Activated CD4-positive, alpha-beta memory T cell treated with anti-CD3 and anti-CD28 coated beads for 36 hours (primary cell): ENCODE measurements around the gene TMEM229B. TPM values are rescaled to one million over a fixed set of nuclear protein-coding genes. Genes with fewer than 3 reads are reported as not detected.

Experiments used
- CTCF ChIA-PET: fragments of 350-600 bp; sonication (Branson Sonifier 250); formaldehyde crosslinking; loops from one replicate; lab custom pipeline; 2021; ENCODE audit warnings: antibody characterized with exemption, inconsistent platforms; lab: Charles Lee
- POLR2A ChIA-PET: fragments of 350-600 bp; sonication (Branson Sonifier 250); formaldehyde crosslinking; loops from one replicate; lab custom pipeline; 2021; ENCODE audit warnings: antibody characterized with exemption; lab: Charles Lee
- DNase-seq: peaks from one replicate; pipeline ENCODE4 v3.0.0-alpha.2; 2020
- H3K27ac Mint-ChIP-seq: one replicate; pipeline ENCODE4 v1.8.0; 2021; ENCODE audit warnings: mixed read lengths
- H3K27me3 Mint-ChIP-seq: one replicate; pipeline ENCODE4 v1.8.0; 2021; ENCODE audit warnings: mixed read lengths
- H3K36me3 Mint-ChIP-seq: one replicate; pipeline ENCODE4 v1.8.0; 2021; ENCODE audit warnings: mixed read lengths
- H3K4me1 Mint-ChIP-seq: one replicate; pipeline ENCODE4 v1.8.0; 2021; ENCODE audit warnings: low read depth, mixed read lengths
- H3K4me3 Mint-ChIP-seq: one replicate; pipeline ENCODE4 v1.8.0; 2021; ENCODE audit warnings: mild to moderate bottlenecking, mixed read lengths
- H3K9me3 Mint-ChIP-seq: one replicate; pipeline ENCODE4 v1.8.0; 2021; ENCODE audit warnings: mixed read lengths
- intact Hi-C: fragments of 100-400 bp; cut with micrococcal nuclease; formaldehyde crosslinking; loops from one replicate; pipeline ENCODE4 v1.15.1; 2023
- microRNA-seq: library from miRNA; unstranded; fragments of <30 nt; microRNA quantifications from one replicate; pipeline ENCODE4 v1.2.0, GENCODE V29; 2022; ENCODE audit warnings: borderline number of aligned reads, borderline microRNAs expressed, borderline replicate concordance
- total RNA-seq, 2 experiments: library from RNA; stranded (reverse); gene quantifications; one replicate each; pipeline ENCODE4 v1.2.3, GENCODE V29; 2021

Gene TMEM229B
- total RNA-seq, 2 experiments from 2014 or later: 0.93 to 1.1 TPM

DNA sequence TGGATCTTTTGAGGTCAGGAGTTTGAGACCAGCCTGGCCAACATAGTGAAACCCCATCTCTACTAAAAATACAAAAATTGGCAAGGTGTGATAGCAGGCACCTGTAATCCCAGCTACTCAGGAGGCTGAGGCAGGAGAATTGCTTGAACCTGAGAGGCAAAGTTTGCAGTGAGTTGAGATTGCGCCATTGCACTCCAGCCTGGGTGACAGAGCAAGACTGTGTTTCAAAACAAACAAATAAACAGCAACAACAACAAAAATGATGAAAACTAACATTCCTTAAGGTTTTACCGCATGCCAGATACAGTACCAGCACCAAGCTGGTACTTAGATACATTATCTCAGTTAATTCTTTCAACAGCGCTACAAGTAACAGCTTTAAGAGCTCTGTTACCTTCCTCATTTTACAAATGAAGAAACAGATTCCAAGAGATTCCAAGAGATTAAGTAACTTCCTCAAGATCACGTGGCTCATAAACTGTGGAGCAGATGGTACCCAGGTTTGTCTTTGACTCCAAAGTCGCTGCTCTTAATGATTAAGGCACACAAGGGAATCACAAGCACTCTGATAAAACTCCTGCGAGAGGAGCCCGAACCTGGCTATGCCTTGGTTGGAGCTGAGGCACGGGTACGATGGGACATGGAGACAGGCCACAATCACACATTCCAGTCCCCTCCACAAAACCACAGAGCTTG lies 58.9 kb downstream of the TMEM229B start:
- DNase-seq: no peak
- H3K9me3 Mint-ChIP-seq: no peaks in the 10 kb centered on the region
- no peak overlapping the region for H3K27ac Mint-ChIP-seq
- POLR2A ChIA-PET: no interaction called here
- H3K36me3 Mint-ChIP-seq: no peaks in the 10 kb centered on the region
- peaks cover 3% of the 10 kb centered on the region for H3K4me1 Mint-ChIP-seq
- intact Hi-C loops: loop anchor here (5.0 kb wide), 1 partner anchor 273 kb away; the partner anchor contains the start of gene RDH12
- peaks cover 15% of the 10 kb centered on the region for H3K27me3 Mint-ChIP-seq
- no peak overlapping the region for H3K4me3 Mint-ChIP-seq
- CTCF ChIA-PET: interaction anchor here (0.6 to 12.9 kb wide), 12 partner anchors 10 to 275 kb away, joined by 3 to 249 read pairs (median 8); no protein-coding TSS in a partner anchor

DNA sequence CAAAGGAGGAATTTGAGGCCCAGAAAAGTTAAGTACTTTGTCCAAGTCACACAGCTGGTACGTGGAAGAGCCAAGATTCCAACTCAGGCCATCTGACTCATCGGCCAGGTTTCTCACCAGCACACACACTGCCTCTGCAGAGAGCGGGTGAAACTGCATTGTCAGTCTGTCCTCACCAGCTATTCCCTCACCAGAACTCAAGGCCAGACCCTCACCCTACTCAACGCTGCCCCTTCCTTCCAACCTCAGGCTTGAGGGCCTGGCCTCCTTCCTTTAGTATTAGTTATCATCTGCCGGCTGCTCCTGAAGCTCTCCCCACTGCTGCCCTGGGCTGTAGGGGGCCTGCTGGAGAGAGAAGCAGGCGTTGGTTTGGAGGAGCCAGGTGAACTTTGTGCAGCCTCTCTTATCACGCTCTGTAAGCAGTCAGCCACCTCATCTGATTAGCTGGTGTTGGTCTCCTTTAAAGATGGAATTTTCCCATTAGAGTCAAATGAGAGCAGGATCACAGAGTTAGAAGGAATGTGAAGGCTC lies 60.0 kb downstream of the TMEM229B start:
- POLR2A ChIA-PET: no interaction called here
- Mint-ChIP-seq H3K27ac (no peak overlapping the region), H3K4me3 (no peak overlapping the region), H3K36me3 (no peaks in the 10 kb centered on the region), H3K9me3 (no peaks in the 10 kb centered on the region), H3K27me3 (peaks cover 18% of the 10 kb centered on the region), H3K4me1 (peaks cover 3% of the 10 kb centered on the region)
- CTCF ChIA-PET: interaction anchor here (0.8 to 12.9 kb wide), 23 partner anchors 9 to 1070 kb away, joined by 3 to 249 read pairs (median 7); partner anchors contain the start of genes ARG2 and PIGH
- DNase-seq: no peak
- intact Hi-C loops: loop anchor here (5.0 kb wide), 1 partner anchor 274 kb away; the partner anchor contains the start of gene RDH12

DNA sequence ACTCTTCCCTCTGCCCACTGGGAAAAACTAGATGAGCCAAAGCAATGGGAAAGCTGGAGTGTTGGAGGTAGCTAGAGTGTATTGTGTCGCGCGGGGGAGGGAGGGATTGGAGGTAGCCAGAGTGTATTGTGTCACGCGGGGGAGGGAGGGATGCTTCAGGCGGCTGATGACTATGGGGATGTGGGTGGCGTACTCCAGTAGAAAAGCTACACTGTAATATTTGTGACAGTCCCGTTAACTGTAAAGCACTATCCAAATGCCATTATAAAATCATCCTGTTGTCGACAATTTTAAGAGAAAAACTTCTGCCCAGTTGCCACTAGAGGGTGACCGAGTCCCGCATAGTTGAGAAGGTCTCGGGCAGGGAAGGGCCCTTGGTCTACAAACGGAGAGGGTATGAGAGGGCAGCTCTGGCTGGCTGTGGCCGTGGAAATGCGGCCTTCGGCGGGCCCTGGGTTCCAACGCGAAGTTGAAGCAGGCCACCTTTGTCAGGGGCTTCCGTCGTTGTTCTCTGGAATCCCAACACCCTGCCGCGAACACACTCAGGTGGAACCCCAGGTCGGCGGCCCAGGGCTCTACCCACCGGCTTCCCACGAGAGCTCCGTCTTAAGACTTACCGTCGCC lies 61.4 kb downstream of the TMEM229B start:
- no peak overlapping the region for H3K27ac Mint-ChIP-seq
- H3K4me3 Mint-ChIP-seq: no peak overlapping the region
- intact Hi-C loops: loop anchor here (1.0 to 5.0 kb wide), 3 partner anchors 100 to 275 kb away; partner anchors contain the start of gene RDH12
- POLR2A ChIA-PET: interaction anchor here (1.1 kb wide), 1 partner anchor 144 kb away, joined by 3 read pairs; no protein-coding TSS in a partner anchor
- peaks cover 3% of the 10 kb centered on the region for H3K4me1 Mint-ChIP-seq
- peak; percentile 80 for DNase-seq
- H3K27me3 Mint-ChIP-seq: peaks cover 22% of the 10 kb centered on the region
- no peaks in the 10 kb centered on the region for H3K36me3 Mint-ChIP-seq
- CTCF ChIA-PET: interaction anchor here (0.6 to 12.9 kb wide), 49 partner anchors 11 to 1069 kb away, joined by 3 to 249 read pairs (median 4); partner anchors contain the start of genes ARG2, PIGH, PLEK2 and TMEM229B
- no peaks in the 10 kb centered on the region for H3K9me3 Mint-ChIP-seq

DNA sequence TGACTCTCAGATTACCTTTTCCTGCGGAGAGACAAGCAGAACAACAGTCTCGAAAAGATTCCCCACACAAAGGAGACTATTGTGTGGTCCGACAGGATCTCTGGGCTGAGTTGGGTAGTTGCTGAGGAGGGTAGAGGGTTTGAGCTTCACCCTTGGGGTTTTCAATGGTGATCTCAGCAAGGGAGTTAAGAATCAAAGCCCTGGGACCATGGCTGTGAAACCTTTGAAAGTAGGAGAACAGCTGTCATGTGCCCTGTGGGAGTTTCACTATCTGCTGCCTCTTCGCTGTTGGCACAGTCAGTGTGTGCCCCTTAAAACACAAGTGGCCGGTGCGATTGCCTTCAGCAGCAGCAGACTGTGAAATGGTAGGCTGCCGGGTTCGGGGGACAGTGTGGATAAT lies 62.4 kb downstream of the TMEM229B start:
- no peaks in the 10 kb centered on the region for H3K9me3 Mint-ChIP-seq
- peaks cover 22% of the 10 kb centered on the region for H3K27me3 Mint-ChIP-seq
- no peak for DNase-seq
- no peaks in the 10 kb centered on the region for H3K36me3 Mint-ChIP-seq
- intact Hi-C loops: loop anchor here (2.0 to 5.0 kb wide), 2 partner anchors 101 to 276 kb away; partner anchors contain the start of gene RDH12
- ChIA-PET POLR2A (interaction anchor here (0.6 kb wide), 1 partner anchor 145 kb away, joined by 3 read pairs; no protein-coding TSS in a partner anchor), CTCF (interaction anchor here (0.6 to 12.9 kb wide), 21 partner anchors 12 to 298 kb away, joined by 3 to 249 read pairs (median 7); partner anchors contain the start of genes ARG2 and PLEK2)
- H3K4me3 Mint-ChIP-seq: no peak overlapping the region
- H3K27ac Mint-ChIP-seq: no peak overlapping the region
- peaks cover 3% of the 10 kb centered on the region for H3K4me1 Mint-ChIP-seq

DNA sequence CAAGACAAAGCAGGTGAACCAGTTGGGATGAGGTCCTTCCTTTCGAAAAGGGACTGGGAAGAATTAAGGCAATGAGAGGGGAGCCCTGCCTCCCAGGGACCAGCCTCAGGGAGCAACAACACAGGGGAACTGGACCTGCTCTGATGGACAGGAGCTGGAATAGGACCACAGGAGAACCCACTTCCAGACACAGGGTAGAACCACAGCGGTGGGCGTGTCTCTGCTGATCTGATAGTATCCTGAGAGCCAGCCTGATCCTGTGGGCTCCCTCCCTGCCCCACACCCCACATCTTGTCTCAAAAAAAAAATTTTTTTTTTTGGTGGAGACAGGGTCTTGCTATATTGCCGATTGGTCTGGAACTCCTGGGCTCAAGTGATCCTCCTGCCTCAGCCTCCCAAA lies 62.9 kb downstream of the TMEM229B start:
- intact Hi-C loops: loop anchor here (2.0 to 5.0 kb wide), 2 partner anchors 101 to 277 kb away; partner anchors contain the start of gene RDH12
- Mint-ChIP-seq H3K4me3 (no peak overlapping the region), H3K27me3 (peaks cover 22% of the 10 kb centered on the region), H3K36me3 (no peaks in the 10 kb centered on the region), H3K4me1 (peaks cover 3% of the 10 kb centered on the region), H3K9me3 (no peaks in the 10 kb centered on the region), H3K27ac (no peak overlapping the region)
- ChIA-PET POLR2A (interaction anchor here (0.6 kb wide), 1 partner anchor 146 kb away, joined by 3 read pairs; no protein-coding TSS in a partner anchor), CTCF (interaction anchor here (0.6 to 12.9 kb wide), 7 partner anchors 12 to 297 kb away, joined by 3 to 249 read pairs (median 23); no protein-coding TSS in a partner anchor)
- DNase-seq: no peak

DNA sequence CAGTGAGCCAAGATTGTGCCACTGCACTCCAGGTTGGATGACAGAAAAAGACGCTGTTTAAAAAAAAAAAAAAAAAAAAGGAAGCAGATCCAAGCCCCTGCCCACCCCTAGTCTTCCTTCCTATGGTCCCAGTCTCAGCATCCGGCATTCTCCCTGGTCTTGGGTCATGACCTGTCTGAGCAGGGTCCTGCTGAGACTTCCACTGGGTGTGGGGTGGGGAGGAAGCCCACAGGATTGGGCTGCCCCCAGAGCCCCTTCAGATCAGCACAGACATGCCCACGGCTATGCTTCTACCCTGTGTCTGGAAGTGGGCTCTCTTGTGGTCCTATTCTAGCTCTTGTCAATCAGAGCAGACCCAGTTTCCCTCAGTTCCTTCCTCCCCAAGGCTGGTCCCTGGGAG lies 64.0 kb downstream of the TMEM229B start:
- intact Hi-C loops: no loop called here
- ChIA-PET POLR2A (no interaction called here), CTCF (interaction anchor here (0.5 to 12.9 kb wide), 6 partner anchors 11 to 280 kb away, joined by 3 to 249 read pairs (median 33); no protein-coding TSS in a partner anchor)
- Mint-ChIP-seq H3K9me3 (no peaks in the 10 kb centered on the region), H3K36me3 (no peaks in the 10 kb centered on the region), H3K27me3 (peaks cover 22% of the 10 kb centered on the region), H3K4me3 (no peak overlapping the region), H3K4me1 (peaks cover 3% of the 10 kb centered on the region), H3K27ac (no peak overlapping the region)
- no peak for DNase-seq

DNA sequence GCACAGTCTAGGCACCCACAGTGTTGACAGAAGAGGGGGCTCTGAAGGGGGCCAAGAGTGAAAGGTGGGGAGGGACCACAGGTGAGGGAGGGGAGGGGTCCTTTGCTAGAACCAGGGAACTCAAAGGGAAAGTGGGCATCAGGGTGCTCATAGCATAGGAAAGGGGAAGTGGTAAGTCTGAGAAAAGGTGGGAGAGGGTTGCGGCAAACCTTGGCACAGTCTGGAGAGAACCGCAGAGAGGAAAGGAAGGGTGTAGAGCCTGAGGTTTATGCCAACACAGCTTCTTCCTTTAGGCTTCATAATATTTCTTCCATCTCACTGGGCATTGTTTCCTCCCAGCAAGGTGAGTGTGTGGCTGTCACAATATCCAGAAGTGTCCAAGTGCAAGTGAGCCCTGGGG lies 65.1 kb downstream of the TMEM229B start:
- peaks cover 3% of the 10 kb centered on the region for H3K4me1 Mint-ChIP-seq
- DNase-seq: no peak
- H3K36me3 Mint-ChIP-seq: no peaks in the 10 kb centered on the region
- no peak overlapping the region for H3K27ac Mint-ChIP-seq
- ChIA-PET POLR2A (no interaction called here), CTCF (interaction anchor here (1.0 to 12.9 kb wide), 4 partner anchors 11 to 281 kb away, joined by 3 to 249 read pairs (median 43); partner anchors contain the start of gene PLEK2)
- H3K27me3 Mint-ChIP-seq: peaks cover 20% of the 10 kb centered on the region
- no peaks in the 10 kb centered on the region for H3K9me3 Mint-ChIP-seq
- no peak overlapping the region for H3K4me3 Mint-ChIP-seq
- intact Hi-C loops: no loop called here

DNA sequence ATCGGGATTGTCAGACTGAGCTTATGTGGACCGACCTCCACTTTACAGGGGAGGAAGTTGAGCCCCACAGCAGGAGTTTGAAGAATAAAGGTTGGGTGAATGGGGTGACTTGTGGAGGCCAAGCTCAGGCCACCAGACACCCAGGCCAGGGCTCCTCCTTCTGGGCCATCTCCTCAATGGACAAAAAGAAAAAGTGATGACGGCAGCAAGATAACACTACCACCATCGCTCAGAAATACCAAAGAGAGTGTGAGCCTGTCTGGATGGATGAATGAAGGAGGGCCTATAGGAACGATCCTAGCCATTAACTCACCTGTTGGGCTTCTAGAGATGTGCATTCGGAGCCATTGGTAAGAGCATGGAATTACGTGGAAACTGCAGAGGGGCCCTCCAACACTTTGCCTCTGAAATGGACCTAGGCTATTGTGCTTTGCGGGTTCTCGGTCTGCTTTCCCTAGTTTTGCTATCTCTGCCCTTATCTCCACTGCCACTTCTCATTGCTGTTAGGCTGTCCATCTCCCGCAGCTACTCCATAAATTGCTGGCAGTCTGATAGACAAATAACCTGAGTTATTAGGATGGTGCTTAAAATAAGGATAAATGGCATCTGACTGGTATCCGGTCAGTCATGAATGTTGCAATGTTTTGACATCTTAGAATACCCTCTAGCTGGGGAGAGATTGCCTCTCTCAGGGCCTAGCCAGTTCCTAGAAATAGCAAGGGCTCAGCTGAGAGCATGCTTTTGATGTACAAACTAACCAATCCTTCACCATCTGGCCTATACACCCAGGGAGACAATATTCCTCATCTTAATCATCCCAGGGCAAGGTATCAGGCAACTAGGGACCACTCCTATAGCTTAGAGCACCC lies 66.9 kb downstream of the TMEM229B start:
- H3K36me3 Mint-ChIP-seq: no peaks in the 10 kb centered on the region
- intact Hi-C loops: no loop called here
- POLR2A ChIA-PET: no interaction called here

More for the DNA sequence above, 66.9 kb downstream of the TMEM229B start:
- Mint-ChIP-seq H3K4me1 (no peaks in the 10 kb centered on the region), H3K27ac (no peak overlapping the region), H3K4me3 (no peak overlapping the region), H3K27me3 (peaks cover 15% of the 10 kb centered on the region), H3K9me3 (no peaks in the 10 kb centered on the region)
- no peak for DNase-seq
- CTCF ChIA-PET: interaction anchor here (1.2 to 12.9 kb wide), 4 partner anchors 11 to 150 kb away, joined by 3 to 249 read pairs (median 8); no protein-coding TSS in a partner anchor

Small RNA genes within 50 kb of the gene (microRNA-seq; reads per million reads assigned to microRNA genes)
- gene MIR5694: not detected

Other genes starting within 250 kb of the TMEM229B start
- gene PALS1, start 247.3 kb downstream of the TMEM229B start, total RNA-seq: 1 to 10 TPM; 8.1 to 9.7 TPM
- gene ATP6V1D, start 128.9 kb downstream of the TMEM229B start, total RNA-seq: 10 to 100 TPM; 28.3 to 31.7 TPM
- 100 to 1,000 TPM; 238 to 240 TPM for gene EIF2S1, start 128.4 kb downstream of the TMEM229B start, total RNA-seq
- 1 to 10 TPM; 2.6 to 4.1 TPM for gene PLEK2, start 76.6 kb downstream of the TMEM229B start, total RNA-seq
- gene PLEKHH1, start 44.6 kb upstream of the TMEM229B start, total RNA-seq: 1 to 10 TPM; 1.7 to 1.9 TPM
- gene PIGH, start 111.5 kb upstream of the TMEM229B start, total RNA-seq: 10 to 100 TPM; 13.1 to 17.1 TPM
- gene ARG2, start 131.2 kb upstream of the TMEM229B start, total RNA-seq: 1 to 10 TPM; 6.8 to 7.6 TPM
- 10 to 100 TPM; 75.6 to 75.8 TPM for gene VTI1B, start 185.9 kb upstream of the TMEM229B start, total RNA-seq
- gene RDH11, start 207.0 kb upstream of the TMEM229B start, total RNA-seq: 10 to 100 TPM; 70.9 to 76.7 TPM
- gene RDH12, start 213.2 kb upstream of the TMEM229B start, total RNA-seq: not detected